ENCODE results near the gene RFX8. TPM values are rescaled to one million over a fixed set of nuclear protein-coding genes. Genes with fewer than 3 reads are reported as not detected.

RFX8 gene
- total RNA-seq (2022; extraction: Qiagen RNA extraction): not detected in 5 replicates

DNA sequence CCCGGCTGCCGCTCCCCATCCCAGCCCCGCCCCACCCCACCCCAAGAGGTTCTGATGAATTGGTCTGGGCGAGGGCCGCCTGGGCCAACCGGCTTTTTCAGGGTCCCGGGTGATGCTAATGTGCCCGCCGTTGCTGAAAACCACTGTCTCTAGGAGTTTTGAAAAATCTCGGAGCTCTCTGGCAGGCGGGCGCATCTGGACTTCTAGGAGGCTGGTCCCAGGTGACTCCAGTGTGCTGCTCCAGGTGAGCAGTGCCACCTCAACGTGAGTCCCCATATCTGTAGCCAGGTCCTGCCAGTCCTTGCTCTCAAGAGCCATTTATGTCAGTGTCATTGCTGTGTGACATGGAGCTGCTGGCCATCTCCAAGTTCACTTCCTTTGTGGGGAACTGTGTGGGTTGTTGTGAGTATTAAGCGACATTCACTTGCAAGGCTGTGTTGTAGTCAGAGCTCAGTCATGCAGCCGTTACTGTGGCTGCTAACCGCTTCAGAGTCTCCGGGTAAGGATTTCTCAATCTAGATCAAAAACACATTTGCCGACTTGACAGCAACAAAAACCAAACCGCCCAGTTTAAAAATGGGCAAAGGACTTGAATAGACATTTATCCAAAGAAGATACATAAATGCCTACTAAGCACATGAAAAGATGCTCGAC lies at the start of gene RFX8:
Gene RFX8, minus strand, starts transcription at position 382 of the 654 bp plus-strand sequence. CDS start 8,264 bp downstream, outside the sequence.

GRCh38 chr2:101387151-101387834 lies 87.6 kb downstream of the RFX8 start, which contains the start of gene CREG2:
TSS of gene CREG2 (minus strand) at chr2:101387503. CDS start at chr2:101387457, 46 bp downstream.

Other genes starting within 250 kb of the RFX8 start
- 40.5 to 49.8 TPM (median 47.0 TPM) in 5 replicates for gene CNOT11, start 222.2 kb downstream of the RFX8 start, total RNA-seq (2022; extraction: Qiagen RNA extraction)
- 33.0 to 46.9 TPM (median 44.1 TPM) in 5 replicates for gene RNF149, start 166.4 kb downstream of the RFX8 start, total RNA-seq (2022; extraction: Qiagen RNA extraction)
- 6.9 to 11.8 TPM (median 10.9 TPM) in 5 replicates for gene CREG2, start 87.6 kb downstream of the RFX8 start, total RNA-seq (2022; extraction: Qiagen RNA extraction)
- 103 to 149 TPM (median 134 TPM) in 5 replicates for gene MAP4K4, start 222.6 kb upstream of the RFX8 start, total RNA-seq (2022; extraction: Qiagen RNA extraction)

All from A549 treated with dexamethasone at 1 μM for 4 hours (cell line).